HUES6 (cell line): ENCODE measurements around the gene TRDMT1.

Source experiments
- H3K27ac ChIP-seq: 2 replicates; pipeline ENCODE4 v1.7.0; 2013; ENCODE audit warnings: low read depth, mild to moderate bottlenecking, low read length, inconsistent platforms
- H3K27me3 ChIP-seq: 2 replicates; pipeline ENCODE4 v1.6.1; 2013; ENCODE audit warnings: low read length; ENCODE audit not compliant: control insufficient read depth, insufficient read depth
- H3K36me3 ChIP-seq: 2 replicates; pipeline ENCODE4 v1.6.1; 2013; ENCODE audit warnings: low read length; ENCODE audit not compliant: control insufficient read depth, insufficient read depth
- H3K4me1 ChIP-seq: 2 replicates; pipeline ENCODE4 v1.6.1; 2013; ENCODE audit warnings: low read length; ENCODE audit not compliant: control insufficient read depth, insufficient read depth
- H3K4me3 ChIP-seq: 2 replicates; pipeline ENCODE4 v1.5.1; 2013; ENCODE audit warnings: low read depth, low read length
- H3K9ac ChIP-seq: one replicate; pipeline ENCODE4 v1.6.1; 2013; ENCODE audit warnings: mild to moderate bottlenecking, low read length
- H3K9me3 ChIP-seq: 2 replicates; pipeline ENCODE4 v1.6.1; 2013; ENCODE audit warnings: low read depth, low read length; ENCODE audit not compliant: control insufficient read depth, insufficient read depth

The TRDMT1 gene, protein sequence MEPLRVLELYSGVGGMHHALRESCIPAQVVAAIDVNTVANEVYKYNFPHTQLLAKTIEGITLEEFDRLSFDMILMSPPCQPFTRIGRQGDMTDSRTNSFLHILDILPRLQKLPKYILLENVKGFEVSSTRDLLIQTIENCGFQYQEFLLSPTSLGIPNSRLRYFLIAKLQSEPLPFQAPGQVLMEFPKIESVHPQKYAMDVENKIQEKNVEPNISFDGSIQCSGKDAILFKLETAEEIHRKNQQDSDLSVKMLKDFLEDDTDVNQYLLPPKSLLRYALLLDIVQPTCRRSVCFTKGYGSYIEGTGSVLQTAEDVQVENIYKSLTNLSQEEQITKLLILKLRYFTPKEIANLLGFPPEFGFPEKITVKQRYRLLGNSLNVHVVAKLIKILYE

GRCh38 chr10:17200912-17201793, at the start of gene TRDMT1:
Gene TRDMT1, minus strand, starts transcription at chr10:17201672. Its CDS starts 38 bp downstream, at chr10:17201634.
- H3K27me3 ChIP-seq: no peaks in the 10 kb centered on the region
- no peaks in the 10 kb centered on the region for H3K36me3 ChIP-seq
- peaks cover 37% of the 10 kb centered on the region for H3K4me1 ChIP-seq
- peak within 1 kb of the TSS; percentile 94 for H3K9ac ChIP-seq
- H3K9me3 ChIP-seq: no peaks in the 10 kb centered on the region
- peak within 1 kb of the TSS; percentile 76 for H3K4me3 ChIP-seq
- H3K27ac ChIP-seq: peak within 1 kb of the TSS; percentile 85

- H3K9ac ChIP-seq: no peak overlapping the region
- no peaks in the 10 kb centered on the region for H3K27me3 ChIP-seq
- no peaks in the 10 kb centered on the region for H3K36me3 ChIP-seq
- no peaks in the 10 kb centered on the region for H3K4me1 ChIP-seq
- H3K27ac ChIP-seq: no peak overlapping the region
- H3K9me3 ChIP-seq: peaks cover 34% of the 10 kb centered on the region
- no peak overlapping the region for H3K4me3 ChIP-seq
These were observed 49.3 kb upstream of the TRDMT1 start for GRCh38 chr10:17250736-17251135.

DNA sequence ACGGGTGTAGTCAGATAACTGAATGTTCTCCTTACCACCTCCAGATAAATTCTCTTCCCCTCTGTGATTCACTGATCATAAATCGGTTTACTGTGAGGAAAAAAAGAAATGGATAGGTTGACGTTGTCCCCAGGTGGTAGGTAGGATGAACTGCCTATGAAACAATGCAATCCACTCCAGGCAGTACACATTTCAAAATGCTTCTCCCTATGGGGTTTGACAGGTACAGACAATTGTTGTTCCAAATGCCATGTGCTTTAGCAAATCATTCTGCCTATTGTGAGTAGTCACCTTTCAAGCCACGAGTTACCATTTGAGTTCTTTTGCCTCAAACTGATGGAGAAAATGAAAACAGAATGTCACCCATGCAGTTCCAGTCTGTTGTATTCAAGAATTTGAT, 48.3 kb upstream of the TRDMT1 start:
- H3K27me3 ChIP-seq: no peaks in the 10 kb centered on the region
- H3K9me3 ChIP-seq: peaks cover 30% of the 10 kb centered on the region
- no peak overlapping the region for H3K27ac ChIP-seq
- H3K4me1 ChIP-seq: no peaks in the 10 kb centered on the region
- H3K36me3 ChIP-seq: no peaks in the 10 kb centered on the region
- H3K4me3 ChIP-seq: no peak overlapping the region
- no peak overlapping the region for H3K9ac ChIP-seq

GRCh38 chr10:17248964-17249363, 47.5 kb upstream of the TRDMT1 start:
- Histone ChIP-seq H3K27ac (no peak overlapping the region), H3K9me3 (peaks cover 27% of the 10 kb centered on the region), H3K36me3 (no peaks in the 10 kb centered on the region), H3K9ac (peak overlapping the region; percentile 79), H3K4me3 (no peak overlapping the region), H3K4me1 (no peaks in the 10 kb centered on the region), H3K27me3 (no peaks in the 10 kb centered on the region)

DNA sequence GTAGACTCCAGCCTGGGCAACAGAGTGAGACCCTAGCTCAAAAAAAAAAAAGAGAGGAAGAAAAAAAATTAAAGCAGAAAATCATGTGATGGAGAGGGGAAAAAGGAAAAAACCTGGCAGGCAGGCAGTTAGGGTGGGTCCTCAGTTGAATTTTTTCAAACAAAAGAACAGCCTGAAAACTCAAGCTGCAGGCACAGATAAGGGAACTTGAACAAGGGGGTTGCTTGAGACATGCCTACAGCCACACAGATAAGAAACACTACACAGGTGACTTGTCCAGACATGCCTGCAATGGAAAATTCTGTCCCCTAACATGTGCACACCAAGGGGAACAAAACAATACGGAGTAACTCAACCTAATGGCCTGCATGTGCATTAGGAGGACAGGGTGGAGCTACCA, 45.7 kb upstream of the TRDMT1 start:
- H3K36me3 ChIP-seq: no peaks in the 10 kb centered on the region
- H3K4me1 ChIP-seq: no peaks in the 10 kb centered on the region
- peaks cover 27% of the 10 kb centered on the region for H3K9me3 ChIP-seq
- no peak overlapping the region for H3K4me3 ChIP-seq
- H3K27me3 ChIP-seq: no peaks in the 10 kb centered on the region
- no peak overlapping the region for H3K9ac ChIP-seq
- no peak overlapping the region for H3K27ac ChIP-seq

DNA sequence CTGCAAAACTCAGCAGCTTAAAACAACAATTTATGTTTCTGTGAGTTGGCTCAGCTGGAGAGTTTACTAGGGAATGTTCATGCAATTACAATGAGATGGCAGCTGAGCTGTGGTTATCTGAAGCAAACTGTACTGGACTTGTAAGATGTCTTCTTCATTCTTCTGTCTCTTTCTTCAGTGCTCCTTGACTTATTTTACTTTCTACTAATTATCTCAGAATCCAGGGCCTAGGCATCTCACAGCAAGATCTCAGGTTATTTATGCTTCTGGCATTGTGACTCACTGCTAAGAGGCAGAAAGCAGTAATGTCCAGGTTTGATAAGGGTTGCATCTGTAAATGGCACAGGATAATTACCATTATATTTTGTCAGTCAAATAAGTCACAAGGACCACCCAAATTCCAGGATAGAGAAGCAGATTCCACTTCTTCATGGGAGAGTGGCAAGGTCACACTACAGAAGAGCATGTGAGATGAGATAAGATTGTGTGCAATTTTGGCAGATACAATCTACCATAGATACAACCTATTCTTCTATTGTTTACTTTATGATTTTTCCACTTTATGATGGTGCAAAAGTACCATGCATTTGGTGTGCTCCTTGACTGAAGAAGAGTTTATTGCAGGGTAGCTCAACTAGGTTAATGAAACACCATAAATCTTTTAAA, 43.4 kb upstream of the TRDMT1 start:
- H3K27ac ChIP-seq: no peak overlapping the region
- H3K4me1 ChIP-seq: no peaks in the 10 kb centered on the region
- H3K9me3 ChIP-seq: peaks cover 29% of the 10 kb centered on the region
- H3K4me3 ChIP-seq: no peak overlapping the region
- no peak overlapping the region for H3K9ac ChIP-seq
- no peaks in the 10 kb centered on the region for H3K36me3 ChIP-seq
- no peaks in the 10 kb centered on the region for H3K27me3 ChIP-seq

DNA sequence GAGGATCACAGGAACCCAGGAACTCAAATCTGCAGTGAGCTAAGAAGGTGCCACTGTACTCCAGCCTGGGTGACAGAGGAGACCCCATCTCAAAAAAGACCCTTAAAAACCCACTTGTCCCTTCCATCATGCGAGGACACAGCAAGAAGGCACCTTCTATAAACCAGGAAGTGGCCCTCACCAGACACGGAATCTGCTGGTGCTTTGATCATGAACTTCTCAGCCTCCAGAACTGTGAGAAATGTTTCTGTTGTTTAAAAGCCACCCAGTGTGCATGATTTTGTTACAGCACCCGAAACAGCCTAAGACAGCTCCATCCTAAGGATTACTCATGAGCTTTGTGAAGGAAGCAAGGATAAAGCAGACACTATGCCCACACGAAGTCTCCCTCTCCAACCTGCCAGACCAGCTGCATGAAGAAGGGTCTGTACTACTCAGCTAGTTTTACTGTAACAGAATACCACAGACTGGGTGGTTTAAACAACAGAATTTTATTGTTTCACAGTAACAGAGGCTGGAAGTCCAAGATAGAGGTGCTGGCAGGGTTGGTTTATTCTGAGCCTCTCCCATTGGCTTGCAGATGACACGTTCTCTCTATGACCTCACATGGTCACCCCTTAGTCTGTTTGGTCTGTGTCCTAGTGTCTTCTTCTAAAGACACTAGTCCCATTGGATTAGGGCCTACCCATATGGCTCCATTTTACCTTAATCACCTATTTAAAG, 40.3 kb upstream of the TRDMT1 start:
- no peaks in the 10 kb centered on the region for H3K4me1 ChIP-seq
- no peaks in the 10 kb centered on the region for H3K27me3 ChIP-seq
- H3K27ac ChIP-seq: no peak overlapping the region
- no peak overlapping the region for H3K4me3 ChIP-seq
- H3K9me3 ChIP-seq: peaks cover 11% of the 10 kb centered on the region
- H3K9ac ChIP-seq: no peak overlapping the region
- peaks cover 14% of the 10 kb centered on the region for H3K36me3 ChIP-seq

- Histone ChIP-seq H3K27ac (no peak overlapping the region), H3K27me3 (no peaks in the 10 kb centered on the region), H3K9me3 (0 out of 2 replicates have a peak, but pooled peaks cover 2% of the 10 kb centered on the region), H3K4me1 (no peaks in the 10 kb centered on the region), H3K36me3 (peaks cover 25% of the 10 kb centered on the region), H3K4me3 (no peak overlapping the region), H3K9ac (no peak overlapping the region)
These were observed 39.1 kb upstream of the TRDMT1 start for GRCh38 chr10:17240616-17241015.

GRCh38 chr10:17240096-17240495, 38.6 kb upstream of the TRDMT1 start:
- peaks cover 31% of the 10 kb centered on the region for H3K36me3 ChIP-seq
- no peak overlapping the region for H3K27ac ChIP-seq
- no peaks in the 10 kb centered on the region for H3K4me1 ChIP-seq
- 0 out of 2 replicates have a peak, but pooled peaks cover 2% of the 10 kb centered on the region for H3K9me3 ChIP-seq
- H3K27me3 ChIP-seq: no peaks in the 10 kb centered on the region
- no peak overlapping the region for H3K9ac ChIP-seq
- no peak overlapping the region for H3K4me3 ChIP-seq

DNA sequence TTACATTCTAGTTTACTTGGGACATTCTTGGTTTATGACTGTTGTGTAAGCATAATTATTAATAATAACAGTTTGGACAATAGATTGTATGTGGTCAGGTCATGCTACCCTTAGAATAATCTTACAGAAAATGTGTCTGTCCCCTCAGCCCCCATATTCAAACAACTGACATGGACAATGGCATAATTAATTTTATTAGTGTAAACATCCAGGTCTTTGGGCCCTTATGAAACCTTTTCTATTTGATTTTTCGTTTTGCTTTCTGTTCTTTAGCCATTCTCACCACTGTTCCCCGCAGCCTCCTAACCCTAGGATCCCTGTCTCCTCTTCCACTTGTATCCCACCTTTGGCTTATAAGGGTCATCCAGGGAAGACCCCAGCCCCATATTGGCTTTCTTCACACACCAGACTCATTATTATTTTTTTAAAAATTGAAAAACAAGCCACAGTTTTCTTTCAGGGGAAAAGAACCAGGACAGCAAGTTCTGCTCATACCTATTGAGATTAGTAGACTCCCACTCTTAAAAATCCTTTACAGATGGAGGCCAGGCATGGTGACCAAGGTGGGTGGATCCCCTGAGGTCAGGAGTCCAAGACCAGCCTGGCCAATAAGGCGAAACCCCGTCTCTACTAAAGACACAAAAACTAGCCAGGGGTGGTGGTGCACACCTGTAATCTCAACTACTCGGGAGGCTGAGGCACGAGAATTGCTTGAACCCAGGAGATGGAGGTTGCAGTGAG, 38.0 kb upstream of the TRDMT1 start:
- no peaks in the 10 kb centered on the region for H3K27me3 ChIP-seq
- no peaks in the 10 kb centered on the region for H3K4me1 ChIP-seq
- no peak overlapping the region for H3K9ac ChIP-seq
- peaks cover 36% of the 10 kb centered on the region for H3K36me3 ChIP-seq
- H3K9me3 ChIP-seq: 0 out of 2 replicates have a peak, but pooled peaks cover 2% of the 10 kb centered on the region
- H3K4me3 ChIP-seq: no peak overlapping the region
- no peak overlapping the region for H3K27ac ChIP-seq
